Fibroblast of pulmonary artery (primary cell): ENCODE results near the gene GRIN2C.

ENCODE experiments used
- DNase-seq: peaks from one replicate; pipeline ENCODE4 v3.0.0-alpha.2; 2010; ENCODE audit warnings: low read depth
- H3K4me3 ChIP-seq: replicated peaks from 2 replicates; pipeline ENCODE4 v1.5.1; 2011; ENCODE audit warnings: low read depth, mild to moderate bottlenecking, control low read depth, low read length, moderate library complexity
- TF ChIP-seq, protein P1 (sequence below): IDR thresholded peaks from 2 replicates; pipeline ENCODE4 v1.5.1; 2011; ENCODE audit warnings: mild to moderate bottlenecking, control low read depth, low read length, inconsistent platforms; ENCODE audit errors: missing control alignments

Gene GRIN2C

DNA sequence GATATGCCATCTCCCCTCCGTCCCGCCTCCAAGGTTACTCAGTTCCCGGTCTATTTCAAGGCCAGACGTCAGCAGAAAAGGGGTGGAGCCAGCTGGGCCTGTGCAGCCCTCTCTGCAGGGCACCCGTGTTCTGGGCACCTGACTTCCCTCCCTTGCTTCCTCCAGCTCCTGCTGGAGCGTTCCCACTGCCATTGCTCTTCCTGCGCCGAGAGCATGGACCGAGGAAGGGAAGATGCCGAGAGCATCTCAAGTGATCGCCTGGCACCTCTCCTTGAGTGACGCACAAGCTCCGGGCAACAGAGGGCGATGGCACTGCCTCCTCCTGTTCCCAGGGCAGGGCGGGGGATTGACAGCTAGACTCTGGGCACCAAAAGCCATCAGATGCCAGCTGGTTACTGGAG, 54.1 kb downstream of the GRIN2C start:
- TF ChIP-seq, protein P1, sequence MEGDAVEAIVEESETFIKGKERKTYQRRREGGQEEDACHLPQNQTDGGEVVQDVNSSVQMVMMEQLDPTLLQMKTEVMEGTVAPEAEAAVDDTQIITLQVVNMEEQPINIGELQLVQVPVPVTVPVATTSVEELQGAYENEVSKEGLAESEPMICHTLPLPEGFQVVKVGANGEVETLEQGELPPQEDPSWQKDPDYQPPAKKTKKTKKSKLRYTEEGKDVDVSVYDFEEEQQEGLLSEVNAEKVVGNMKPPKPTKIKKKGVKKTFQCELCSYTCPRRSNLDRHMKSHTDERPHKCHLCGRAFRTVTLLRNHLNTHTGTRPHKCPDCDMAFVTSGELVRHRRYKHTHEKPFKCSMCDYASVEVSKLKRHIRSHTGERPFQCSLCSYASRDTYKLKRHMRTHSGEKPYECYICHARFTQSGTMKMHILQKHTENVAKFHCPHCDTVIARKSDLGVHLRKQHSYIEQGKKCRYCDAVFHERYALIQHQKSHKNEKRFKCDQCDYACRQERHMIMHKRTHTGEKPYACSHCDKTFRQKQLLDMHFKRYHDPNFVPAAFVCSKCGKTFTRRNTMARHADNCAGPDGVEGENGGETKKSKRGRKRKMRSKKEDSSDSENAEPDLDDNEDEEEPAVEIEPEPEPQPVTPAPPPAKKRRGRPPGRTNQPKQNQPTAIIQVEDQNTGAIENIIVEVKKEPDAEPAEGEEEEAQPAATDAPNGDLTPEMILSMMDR, result no peak
- no peak for DNase-seq
- no peak overlapping the region for H3K4me3 ChIP-seq

DNA sequence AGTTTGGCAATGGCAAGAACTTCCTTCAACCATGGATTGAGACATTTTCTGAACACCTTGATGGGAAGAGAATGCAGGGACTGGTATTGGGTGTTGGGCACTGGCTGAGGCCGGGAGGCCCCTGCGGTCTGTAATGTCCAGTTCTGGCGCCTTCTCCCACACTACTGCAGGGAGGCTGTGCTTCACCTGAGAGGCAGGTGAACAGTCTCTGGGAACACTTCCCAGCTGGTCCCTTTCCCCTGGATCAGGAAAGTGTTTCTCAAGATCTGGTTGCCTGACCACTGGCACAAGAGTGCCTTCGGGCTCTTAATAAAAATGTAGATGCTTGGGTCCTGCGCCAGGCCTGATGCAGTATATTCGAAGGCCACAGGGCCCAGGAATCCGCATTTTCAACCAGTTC, 55.0 kb downstream of the GRIN2C start:
- no peak for DNase-seq
- no peak overlapping the region for H3K4me3 ChIP-seq
- TF ChIP-seq, protein P1, result no peak

- TF ChIP-seq, protein P1, result no peak
- DNase-seq, result no peak
- no peak overlapping the region for H3K4me3 ChIP-seq
These were observed 55.7 kb downstream of the GRIN2C start for GRCh38 chr17:74803971-74804370.

- no peak for DNase-seq
- TF ChIP-seq, protein P1, result no peak
- no peak overlapping the region for H3K4me3 ChIP-seq
These were observed 56.2 kb downstream of the GRIN2C start for GRCh38 chr17:74803388-74803930.

DNA sequence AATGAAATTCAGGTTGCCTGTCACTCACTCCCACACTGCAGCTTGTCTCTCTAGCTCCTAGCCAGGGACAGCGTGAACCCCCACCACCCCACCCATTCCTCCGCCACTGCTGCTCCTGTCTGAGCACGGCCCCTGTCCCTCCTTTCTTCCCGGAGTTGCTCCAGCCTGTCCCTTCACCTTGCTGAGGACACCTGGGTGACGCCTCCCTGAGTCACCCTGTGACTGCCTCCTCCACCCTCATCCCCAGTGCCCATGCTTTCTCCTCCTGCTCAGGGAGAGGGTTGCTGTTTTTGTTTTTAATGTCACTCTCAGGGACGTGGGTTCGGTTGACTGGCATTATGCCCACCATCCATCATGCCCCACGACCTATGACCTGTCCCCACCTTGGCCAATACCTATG, 57.8 kb downstream of the GRIN2C start:
- no peak overlapping the region for H3K4me3 ChIP-seq
- TF ChIP-seq, protein P1, result no peak
- DNase-seq, result no peak

GRCh38 chr17:74800531-74800930, 59.2 kb downstream of the GRIN2C start:
- no peak for DNase-seq
- TF ChIP-seq, protein P1, result no peak
- H3K4me3 ChIP-seq, result no peak overlapping the region

DNA sequence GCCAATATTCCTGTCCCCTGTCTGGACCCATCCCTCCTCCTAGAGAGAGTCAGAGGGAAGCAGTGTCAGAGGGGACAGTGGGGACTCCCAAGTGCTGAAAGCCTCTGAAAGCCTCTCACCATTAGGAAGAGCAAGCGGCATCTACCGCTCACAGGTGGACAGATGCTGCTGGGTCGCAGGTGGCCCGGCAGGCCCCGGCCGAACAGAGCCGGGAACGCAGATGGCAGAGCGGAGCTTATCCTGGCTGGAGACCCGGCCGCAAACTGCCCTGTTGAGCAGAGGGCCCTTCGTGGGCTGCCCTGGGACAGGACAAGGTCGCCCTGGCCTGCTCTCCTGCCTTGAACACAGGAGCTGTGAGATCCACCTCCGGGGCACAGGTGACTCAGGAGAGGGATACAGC, 60.6 kb downstream of the GRIN2C start:
- TF ChIP-seq, protein P1, result no peak
- no peak overlapping the region for H3K4me3 ChIP-seq
- DNase-seq, result no peak
